Fibroblast of villous mesenchyme (primary cell): ENCODE measurements around the gene DGKK. TPM values are rescaled to one million over a fixed set of nuclear protein-coding genes. Genes with fewer than 3 reads are reported as not detected.

Source experiments
- DNase-seq: peaks from one replicate; pipeline ENCODE4 v3.0.0-alpha.2; 2010; ENCODE audit warnings: low read depth
- H3K4me3 ChIP-seq: 2 replicates; pipeline ENCODE4 v1.5.1; 2011; ENCODE audit warnings: low read depth, mild to moderate bottlenecking, low read length
- CTCF ChIP-seq: IDR thresholded peaks from 2 replicates; pipeline ENCODE4 v1.5.1; 2012; ENCODE audit warnings: low read depth, mild to moderate bottlenecking, low read length; ENCODE audit not compliant: insufficient read depth
- total RNA-seq: library from RNA; depleted of rRNA; stranded (reverse); fragments of >200 nt; gene quantifications from 2 replicates; pipeline ENCODE4 v1.2.3, GENCODE V29; 2012

The DGKK gene
- total RNA-seq, 1 donor = not detected

- H3K4me3 ChIP-seq = no peak overlapping the region
- DNase-seq = no peak
- TF ChIP-seq CTCF = no peak
These were observed 17.8 kb downstream of the DGKK start for GRCh38 chrX:50452782-50453181.

- H3K4me3 ChIP-seq = no peak overlapping the region
- TF ChIP-seq CTCF = no peak
- no peak for DNase-seq
These were observed 20.3 kb downstream of the DGKK start for GRCh38 chrX:50450324-50450723.

DNA sequence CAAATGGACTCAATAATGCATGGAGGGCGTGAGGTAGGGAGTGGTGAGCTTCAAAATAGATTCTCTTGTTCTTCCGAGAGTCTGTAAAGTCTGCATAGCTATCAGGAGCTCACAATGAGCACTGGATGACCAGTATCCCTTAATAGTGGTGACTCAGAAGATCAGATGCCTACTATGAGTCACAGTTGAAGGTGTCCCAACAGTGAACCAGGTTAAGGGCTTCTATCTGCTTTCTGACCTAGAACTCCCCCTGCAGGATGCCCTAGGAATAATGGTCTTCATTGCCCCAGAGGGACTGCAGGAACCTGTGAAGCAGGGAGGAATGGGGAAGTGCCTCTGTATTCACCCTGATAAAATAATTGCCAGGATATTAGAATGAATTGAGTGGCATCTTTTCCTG, 22.1 kb downstream of the DGKK start:
- TF ChIP-seq CTCF = no peak
- H3K4me3 ChIP-seq = no peak overlapping the region
- DNase-seq = no peak

- no peak overlapping the region for H3K4me3 ChIP-seq
These were observed 23.1 kb downstream of the DGKK start for GRCh38 chrX:50447535-50447934.

DNA sequence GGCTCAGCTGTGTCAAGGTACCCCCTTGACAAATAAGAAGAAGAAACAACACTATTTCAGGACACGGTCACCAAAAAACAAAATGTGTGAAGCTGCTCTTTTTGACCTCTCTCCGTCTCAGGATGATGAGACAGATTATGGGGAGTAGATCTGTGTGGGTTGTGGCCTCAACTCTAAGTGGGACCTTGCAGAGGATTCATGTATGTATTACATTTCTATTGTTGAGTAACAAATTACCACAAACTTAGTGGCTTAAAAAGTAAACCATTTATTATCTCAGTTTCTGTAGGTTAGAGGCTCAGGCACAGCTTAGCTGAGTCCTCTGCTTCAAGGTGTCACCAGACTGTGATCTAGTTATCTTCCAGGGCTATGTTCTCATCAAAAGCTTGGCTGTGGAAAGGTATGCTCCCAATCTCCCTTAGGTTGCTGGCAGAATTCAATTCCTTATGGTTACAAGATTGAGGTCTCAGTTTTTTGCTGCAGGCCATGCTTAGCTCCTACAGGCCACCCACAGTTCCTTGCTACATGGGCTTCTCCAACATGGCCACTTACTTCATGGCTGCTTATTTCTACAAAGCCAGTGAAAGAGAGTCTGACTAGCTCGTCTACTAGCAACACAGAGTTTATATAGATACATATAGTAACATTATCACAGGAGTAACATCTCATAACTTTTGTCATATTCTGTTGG, 28.1 kb downstream of the DGKK start:
- no peak for DNase-seq
- no peak for TF ChIP-seq CTCF
- no peak overlapping the region for H3K4me3 ChIP-seq

More at GRCh38 chrX:50447535-50447934, 23.1 kb downstream of the DGKK start:
- no peak for DNase-seq
- TF ChIP-seq CTCF = no peak

GRCh38 chrX:50436797-50437196, 33.8 kb downstream of the DGKK start:
- no peak for DNase-seq
- H3K4me3 ChIP-seq = no peak overlapping the region
- no peak for TF ChIP-seq CTCF

GRCh38 chrX:50432829-50433289, 37.8 kb downstream of the DGKK start:
- no peak for TF ChIP-seq CTCF
- DNase-seq = no peak
- H3K4me3 ChIP-seq = no peak overlapping the region
